Esophagus muscularis mucosa (tissue), 4 donors: ENCODE data around the gene CABLES1. TPM values are rescaled to one million over a fixed set of nuclear protein-coding genes. Genes with fewer than 3 reads are reported as not detected.

Experiments used
- DNase-seq: peaks from one replicate; pipeline ENCODE4 v3.0.0-alpha.2; 2017; ENCODE audit errors: extremely low spot score
- H3K27ac ChIP-seq, 4 donors: fragments of 200-600 bp; sonication (generic); replicated peaks in 1 of 4; 1 replicate in 3 of 4; 2 replicates in 1 of 4; pipeline ENCODE4 v1.5.1; 2016 to 2019; ENCODE audit warnings: mild to moderate bottlenecking in 1 of 4
- H3K27me3 ChIP-seq, 4 donors: fragments of 200-600 bp; sonication (generic); one replicate each; pipeline versions ENCODE4 v1.5.1 to v1.6.0; 2016 to 2019
- H3K36me3 ChIP-seq, 4 donors: fragments of 200-600 bp; sonication (generic); one replicate each; pipeline ENCODE4 v1.5.1; 2016 to 2019
- H3K4me1 ChIP-seq, 4 donors: fragments of 200-600 bp; sonication (generic); one replicate each; pipeline ENCODE4 v1.5.1; 2016 to 2019
- H3K4me3 ChIP-seq, 4 donors: fragments of 200-600 bp; sonication (generic); 1 replicate in 2 of 4; 2 replicates in 2 of 4; pipeline ENCODE4 v1.5.1; 2016 to 2019; ENCODE audit warnings: mild to moderate bottlenecking in 4 of 4, moderate library complexity in 1 of 4
- H3K9me3 ChIP-seq, 4 donors: fragments of 200-600 bp; sonication (generic); 1 replicate in 3 of 4; 2 replicates in 1 of 4; pipeline ENCODE4 v1.5.1; 2016 to 2019
- EP300 ChIP-seq: sonication (generic); formaldehyde crosslinking; IDR thresholded peaks from one replicate; pipeline ENCODE4 v1.6.1; 2017; ENCODE audit warnings: antibody characterized with exemption
- POLR2A ChIP-seq: fragments of 450-650 bp; IDR thresholded peaks from one replicate; pipeline ENCODE4 v1.6.1; 2017; ENCODE audit warnings: antibody characterized with exemption, moderate library complexity, mild to moderate bottlenecking, low read depth
- POLR2AphosphoS5 ChIP-seq, 2 donors: sonication (generic); formaldehyde crosslinking; IDR thresholded peaks; one replicate each; pipeline ENCODE4 v1.6.1; 2017; ENCODE audit warnings: antibody characterized with exemption in 2 of 2
- WGBS: methylation state at CpG from one replicate; pipeline ENCODE4 v1.1.5; 2018; 5-methylcytosine and 5-hydroxymethylcytosine counted together
- intact Hi-C: fragments of 100-400 bp; cut with DNase I; formaldehyde crosslinking; loops from one replicate; pipeline ENCODE4 v1.15.1; 2023
- total RNA-seq, 4 donors: library from RNA; depleted of rRNA; stranded (reverse); fragments of >200 nt; gene quantifications; one replicate each; pipeline versions ENCODE4 v1.1.0 to v1.2.1, GENCODE V29; 2016
- TF ChIP-seq, protein P1 (sequence below), 3 experiments: fragments of 200-600 bp in 2 of 3; fragments of 450-650 bp in 1 of 3; sonication (generic) in 2 of 3; IDR thresholded peaks; one replicate each; pipeline ENCODE4 v1.5.1; 2017 to 2019; ENCODE audit warnings: antibody characterized with exemption in 3 of 3, mild to moderate bottlenecking in 2 of 3, moderate library complexity in 1 of 3

CABLES1 gene
- total RNA-seq, 4 donors from 2014 or later, result 3.8 to 8.3 (median 6.4) TPM

DNA sequence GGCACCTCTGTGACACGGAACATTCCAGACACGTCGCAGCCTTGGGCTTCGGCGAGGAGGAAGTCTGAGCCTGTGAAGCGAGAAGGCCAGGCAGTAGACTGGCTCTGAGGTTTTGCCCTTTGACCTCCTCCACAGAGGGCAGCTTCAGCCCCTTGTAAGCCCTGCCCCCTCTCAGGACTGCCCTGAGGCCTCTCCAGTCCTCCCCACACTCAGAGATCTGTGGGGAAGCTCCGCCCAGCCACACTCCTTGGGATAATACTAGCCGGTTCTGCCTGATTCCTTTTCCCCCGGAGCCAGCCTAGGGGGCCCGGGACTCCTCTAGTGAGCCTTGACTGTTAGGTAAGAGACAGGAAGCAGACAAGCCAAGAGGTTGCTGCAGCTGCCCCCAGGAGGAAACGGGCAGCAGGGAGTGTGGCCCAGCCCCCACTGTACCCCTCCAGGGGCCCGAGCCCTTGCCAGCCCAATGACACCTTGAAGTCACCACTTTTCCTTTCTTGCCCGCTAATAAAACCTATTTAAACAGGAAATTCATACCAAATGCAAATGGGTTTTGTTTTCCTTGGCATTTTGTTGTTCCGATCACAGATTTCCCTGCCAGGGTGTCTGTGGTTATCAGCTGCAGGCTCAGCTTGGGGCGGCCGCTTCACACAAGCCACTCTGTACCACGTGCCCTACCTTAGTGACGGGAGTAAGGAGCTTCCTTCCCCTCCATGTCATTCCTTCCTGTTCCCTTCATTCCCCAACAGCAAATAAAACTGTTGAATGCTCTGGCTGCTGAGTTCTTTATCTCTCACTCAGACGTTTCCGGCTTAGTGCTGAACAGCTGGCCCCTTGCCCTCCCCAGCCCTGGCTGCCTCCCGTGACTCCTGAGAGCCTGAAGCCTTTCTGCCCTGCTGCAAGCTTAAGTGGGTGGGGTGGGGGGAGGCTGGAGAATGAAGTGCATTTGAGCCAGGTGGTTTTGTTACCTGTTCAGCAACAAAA, 124.7 kb downstream of the CABLES1 start:
- 36% methylated on average over 21 of the region's 21 CpGs for WGBS

DNA sequence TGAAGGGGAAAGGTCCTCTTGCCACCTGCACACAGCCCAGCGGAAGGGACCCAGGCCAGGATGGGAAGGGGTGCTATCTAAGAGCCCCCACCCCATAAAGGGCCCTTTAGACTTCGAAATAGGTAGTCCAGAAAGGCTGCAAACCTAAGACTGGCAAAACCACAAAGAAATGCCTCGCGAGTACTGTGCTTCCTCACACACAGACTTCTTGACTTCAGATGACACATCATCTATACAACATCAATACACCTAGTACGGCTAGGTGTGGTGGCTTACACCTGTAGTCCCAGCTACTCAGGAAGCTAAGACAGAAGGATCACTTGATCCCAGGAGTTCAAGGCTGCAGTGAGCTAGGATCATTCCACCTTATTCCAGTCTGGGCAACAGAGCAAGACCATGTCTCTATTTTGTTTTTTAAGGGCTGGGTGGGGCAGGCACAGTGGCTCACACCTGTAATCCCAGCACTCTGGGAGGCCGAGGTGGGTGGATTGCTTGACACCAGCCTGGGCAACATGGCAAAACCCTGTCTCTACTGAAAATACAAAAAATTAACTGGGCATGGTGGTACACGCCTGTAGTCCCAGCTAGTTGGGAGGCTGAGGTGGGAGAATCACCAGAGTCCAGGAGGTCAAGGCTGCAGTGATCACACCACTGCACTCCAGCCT, 125.8 kb downstream of the CABLES1 start:
- intact Hi-C loops, result no loop called here
- DNase-seq, result no peak
- TF ChIP-seq, protein P1, sequence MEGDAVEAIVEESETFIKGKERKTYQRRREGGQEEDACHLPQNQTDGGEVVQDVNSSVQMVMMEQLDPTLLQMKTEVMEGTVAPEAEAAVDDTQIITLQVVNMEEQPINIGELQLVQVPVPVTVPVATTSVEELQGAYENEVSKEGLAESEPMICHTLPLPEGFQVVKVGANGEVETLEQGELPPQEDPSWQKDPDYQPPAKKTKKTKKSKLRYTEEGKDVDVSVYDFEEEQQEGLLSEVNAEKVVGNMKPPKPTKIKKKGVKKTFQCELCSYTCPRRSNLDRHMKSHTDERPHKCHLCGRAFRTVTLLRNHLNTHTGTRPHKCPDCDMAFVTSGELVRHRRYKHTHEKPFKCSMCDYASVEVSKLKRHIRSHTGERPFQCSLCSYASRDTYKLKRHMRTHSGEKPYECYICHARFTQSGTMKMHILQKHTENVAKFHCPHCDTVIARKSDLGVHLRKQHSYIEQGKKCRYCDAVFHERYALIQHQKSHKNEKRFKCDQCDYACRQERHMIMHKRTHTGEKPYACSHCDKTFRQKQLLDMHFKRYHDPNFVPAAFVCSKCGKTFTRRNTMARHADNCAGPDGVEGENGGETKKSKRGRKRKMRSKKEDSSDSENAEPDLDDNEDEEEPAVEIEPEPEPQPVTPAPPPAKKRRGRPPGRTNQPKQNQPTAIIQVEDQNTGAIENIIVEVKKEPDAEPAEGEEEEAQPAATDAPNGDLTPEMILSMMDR (IDR thresholded peaks at IDR 0.05), result no peak
- TF ChIP-seq EP300, result no peak
- no peak for TF ChIP-seq POLR2A
- TF ChIP-seq POLR2AphosphoS5 (IDR thresholded peaks at IDR 0.05), result no peak
- Histone ChIP-seq H3K27ac (no peak overlapping the region), H3K36me3 (no peaks in the 10 kb centered on the region), H3K4me3 (no peak overlapping the region), H3K27me3 (no peaks in the 10 kb centered on the region), H3K9me3 (no peaks in the 10 kb centered on the region), H3K4me1 (peaks cover 17 to 23% (median 22%) of the 10 kb centered on the region in 4 donors)
- 79% methylated on average over 7 of the region's 7 CpGs for WGBS

More for the DNA sequence above, 124.7 kb downstream of the CABLES1 start:
- TF ChIP-seq, protein P1 (IDR thresholded peaks at IDR 0.05), result no peak
- peak; percentile 21 to 23 for TF ChIP-seq POLR2AphosphoS5 (IDR thresholded peaks at IDR 0.05)
- H3K4me3 ChIP-seq, result peak overlapping the region; percentile 2 to 35 (median 23)
- intact Hi-C loops, result no loop called here
- DNase-seq, result no peak
- H3K4me1 ChIP-seq, result peaks cover 17 to 23% (median 22%) of the 10 kb centered on the region in 4 donors
- peak overlapping the region; percentile 37 to 70 (median 48) for H3K27ac ChIP-seq
- no peaks in the 10 kb centered on the region for H3K36me3 ChIP-seq
- H3K9me3 ChIP-seq, result no peaks in the 10 kb centered on the region
- no peaks in the 10 kb centered on the region for H3K27me3 ChIP-seq

DNA sequence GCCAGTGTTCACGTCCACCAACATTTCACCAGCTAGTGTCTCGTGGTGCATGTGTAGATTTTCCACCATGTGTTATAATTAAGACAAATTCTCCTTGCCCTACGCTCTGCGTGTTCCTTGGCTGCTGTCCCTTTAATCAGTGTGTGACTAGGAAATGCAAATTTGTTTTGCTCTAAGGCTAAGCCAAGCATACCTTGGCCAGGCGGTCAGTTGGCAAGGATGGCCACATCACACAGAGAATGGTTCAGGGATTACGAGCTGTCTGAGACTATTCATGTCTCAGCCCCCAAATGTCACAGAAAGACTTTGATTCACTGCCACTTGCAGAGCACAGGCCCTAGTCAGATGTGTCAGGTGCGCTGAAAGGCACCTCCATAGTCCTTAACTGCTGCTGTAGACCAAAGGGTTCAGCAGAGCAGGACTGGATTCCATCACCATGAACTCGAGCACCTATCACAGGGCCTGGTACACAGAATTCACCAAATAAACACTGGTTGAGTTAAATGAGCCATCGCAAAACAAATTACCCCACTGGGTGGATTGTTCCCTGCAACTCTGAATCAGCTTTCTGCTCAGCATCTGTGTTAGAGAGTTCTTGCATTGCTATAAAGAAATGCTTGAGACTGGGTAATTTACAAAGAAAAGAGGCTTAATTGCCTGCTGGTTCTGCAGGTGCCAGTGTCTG, 128.4 kb downstream of the CABLES1 start:
- Histone ChIP-seq H3K9me3 (no peaks in the 10 kb centered on the region), H3K27me3 (no peaks in the 10 kb centered on the region), H3K4me3 (no peak overlapping the region), H3K27ac (no peak overlapping the region), H3K36me3 (no peaks in the 10 kb centered on the region), H3K4me1 (peaks cover 17 to 23% (median 22%) of the 10 kb centered on the region in 4 donors)
- no peak for TF ChIP-seq POLR2AphosphoS5 (IDR thresholded peaks at IDR 0.05)
- TF ChIP-seq EP300, result no peak
- TF ChIP-seq, protein P1 (IDR thresholded peaks at IDR 0.05), result no peak
- no peak for TF ChIP-seq POLR2A
- intact Hi-C loops, result no loop called here
- 91% methylated on average over 8 of the region's 9 CpGs for WGBS
- no peak for DNase-seq

DNA sequence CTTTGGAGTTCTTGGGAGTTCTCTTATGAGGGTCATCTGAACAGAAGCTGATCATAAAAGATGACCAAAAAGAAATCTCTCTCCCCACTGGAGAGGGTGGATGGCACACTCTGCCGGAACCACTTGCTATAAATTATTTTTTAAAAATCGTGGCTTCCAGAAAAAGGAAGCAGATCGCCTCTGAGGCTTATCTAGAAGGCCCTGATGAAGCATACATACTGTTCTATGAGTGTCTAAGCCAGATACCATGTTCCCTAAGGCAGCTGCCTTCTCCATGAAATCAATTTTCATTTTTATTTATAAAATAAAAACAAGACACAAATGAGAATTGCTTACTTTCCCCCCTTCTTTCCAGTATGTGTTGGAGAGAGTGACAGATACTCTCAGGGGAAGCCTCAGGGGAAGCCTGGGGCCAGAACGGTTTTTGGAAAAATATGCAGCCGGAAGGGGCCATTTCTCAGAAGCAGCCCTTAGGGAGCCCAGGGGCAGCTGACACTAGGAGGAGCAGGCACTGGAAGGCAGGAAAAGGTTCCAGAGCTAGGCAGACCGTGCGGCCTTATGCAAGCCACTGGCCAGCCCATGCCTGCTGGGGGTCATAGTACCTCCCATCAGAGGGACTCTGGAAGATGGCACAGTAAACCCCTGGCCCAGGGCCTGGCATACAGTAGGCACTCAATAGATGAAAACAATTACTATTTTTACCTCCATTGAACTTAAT, 130.6 kb downstream of the CABLES1 start:
- Histone ChIP-seq H3K9me3 (peaks cover 0 to 6% (median 3%) of the 10 kb centered on the region in 4 donors), H3K27me3 (no peaks in the 10 kb centered on the region), H3K27ac (no peak overlapping the region), H3K36me3 (no peaks in the 10 kb centered on the region), H3K4me1 (peaks cover under 1 to 3% (median 2%) of the 10 kb centered on the region in 4 donors), H3K4me3 (no peak overlapping the region)
- intact Hi-C loops, result no loop called here
- TF ChIP-seq POLR2A (no peak), POLR2AphosphoS5 (IDR thresholded peaks at IDR 0.05) (no peak), EP300 (no peak)
- TF ChIP-seq, protein P1 (IDR thresholded peaks at IDR 0.05), result no peak
- 73% methylated on average over 7 of the region's 7 CpGs for WGBS
- no peak for DNase-seq
